Mesenchymal stem cell (in vitro differentiated cells and primary cell): ENCODE data around the gene OR6B1.
A peak's percentile ranks its signal among the peaks of the same experiment; 100 is the strongest.

Source experiments
- DNase-seq: peaks from one replicate; pipeline ENCODE4 v3.0.0-alpha.2; 2013
- H2AFZ ChIP-seq: one replicate; pipeline ENCODE4 v1.6.1; 2013; ENCODE audit warnings: low read depth, mild to moderate bottlenecking, control low read depth, inconsistent platforms, low read length, moderate library complexity
- H2AK5ac ChIP-seq: 2 replicates; pipeline ENCODE4 v1.6.1; 2013; ENCODE audit warnings: low read length, moderate library complexity, mild to moderate bottlenecking, inconsistent platforms; ENCODE audit not compliant: severe bottlenecking
- H2BK120ac ChIP-seq: one replicate; pipeline ENCODE4 v1.6.1; 2013; ENCODE audit warnings: low read depth, mild to moderate bottlenecking, inconsistent platforms, low read length, moderate library complexity
- H2BK12ac ChIP-seq, 2 experiments: one replicate each; pipeline ENCODE4 v1.6.1; 2013; ENCODE audit warnings: inconsistent platforms in 2 of 2, low read length in 2 of 2, mild to moderate bottlenecking in 2 of 2, moderate library complexity in 2 of 2, control low read depth in 1 of 2
- H2BK15ac ChIP-seq: one replicate; pipeline ENCODE4 v1.6.1; 2013; ENCODE audit warnings: mild to moderate bottlenecking, low read depth, inconsistent platforms; ENCODE audit not compliant: poor library complexity, severe bottlenecking
- H2BK5ac ChIP-seq: 2 replicates; pipeline ENCODE4 v1.6.1; 2013; ENCODE audit warnings: low read depth, mild to moderate bottlenecking, low read length, control low read depth, inconsistent platforms; ENCODE audit not compliant: poor library complexity, severe bottlenecking
- H3K14ac ChIP-seq, 2 experiments: one replicate each; pipeline ENCODE4 v1.6.1; 2013; ENCODE audit warnings: inconsistent platforms in 2 of 2, low read length in 2 of 2, control low read depth in 1 of 2, mild to moderate bottlenecking in 1 of 2, moderate library complexity in 1 of 2
- H3K18ac ChIP-seq, 2 experiments: one replicate each; pipeline ENCODE4 v1.6.1; 2013; ENCODE audit warnings: inconsistent platforms in 2 of 2, low read length in 2 of 2, control low read depth in 1 of 2, low read depth in 1 of 2, mild to moderate bottlenecking in 1 of 2
- H3K23ac ChIP-seq, 2 experiments: one replicate each; pipeline ENCODE4 v1.6.1; 2013; ENCODE audit warnings: inconsistent platforms in 2 of 2, low read length in 2 of 2, mild to moderate bottlenecking in 2 of 2, moderate library complexity in 2 of 2, control low read depth in 1 of 2
- H3K27ac ChIP-seq: 2 replicates; pipeline ENCODE4 v1.5.1; 2013; ENCODE audit warnings: mild to moderate bottlenecking, moderate library complexity, low read length, control low read depth, inconsistent platforms; ENCODE audit not compliant: poor library complexity, severe bottlenecking
- H3K27me3 ChIP-seq, 2 experiments: 2 replicates each; pipeline versions ENCODE4 v1.6.1 to v1.7.0; 2013; ENCODE audit warnings: low read length in 2 of 2, mild to moderate bottlenecking in 2 of 2, moderate library complexity in 2 of 2, control low read depth in 1 of 2, inconsistent platforms in 1 of 2; ENCODE audit not compliant: control insufficient read depth in 1 of 2, insufficient read depth in 1 of 2
- H3K36me3 ChIP-seq, 2 experiments: 2 replicates each; pipeline versions ENCODE4 v1.6.1 to v1.7.0; 2013; ENCODE audit warnings: low read length in 2 of 2, control low read depth in 1 of 2, inconsistent platforms in 1 of 2, low read depth in 1 of 2, mild to moderate bottlenecking in 1 of 2; ENCODE audit not compliant: insufficient read depth in 2 of 2, control insufficient read depth in 1 of 2
- H3K4ac ChIP-seq, 2 experiments: one replicate each; pipeline ENCODE4 v1.6.1; 2013; ENCODE audit warnings: inconsistent platforms in 2 of 2, low read length in 2 of 2, mild to moderate bottlenecking in 2 of 2, moderate library complexity in 2 of 2, control low read depth in 1 of 2, low read depth in 1 of 2
- H3K4me1 ChIP-seq: 2 replicates; pipeline ENCODE4 v1.6.1; 2013; ENCODE audit warnings: low read depth, low read length, control low read depth; ENCODE audit not compliant: control insufficient read depth, insufficient read depth
- H3K4me2 ChIP-seq: 2 replicates; pipeline ENCODE4 v1.6.1; 2013; ENCODE audit warnings: low read length, mild to moderate bottlenecking, inconsistent platforms; ENCODE audit not compliant: poor library complexity, severe bottlenecking
- H3K4me3 ChIP-seq, 2 experiments: 2 replicates each; pipeline versions ENCODE4 v1.5.1 to v1.7.0; 2013; ENCODE audit warnings: low read length in 2 of 2, mild to moderate bottlenecking in 2 of 2, control low read depth in 1 of 2, low read depth in 1 of 2; ENCODE audit not compliant: insufficient read depth in 1 of 2
- H3K79me1 ChIP-seq: replicated peaks from 2 replicates; pipeline ENCODE4 v1.6.1; 2013; ENCODE audit warnings: mild to moderate bottlenecking, control low read depth, low read length, inconsistent platforms; ENCODE audit not compliant: poor library complexity, severe bottlenecking
- H3K9ac ChIP-seq: 2 replicates; pipeline ENCODE4 v1.7.0; 2013; ENCODE audit warnings: mild to moderate bottlenecking, low read length, moderate library complexity
- H3K9me3 ChIP-seq: 2 replicates; pipeline ENCODE4 v1.7.0; 2013; ENCODE audit warnings: mild to moderate bottlenecking, low read length; ENCODE audit not compliant: control insufficient read depth
- H4K8ac ChIP-seq: one replicate; pipeline ENCODE4 v1.6.1; 2013; ENCODE audit warnings: inconsistent platforms, mild to moderate bottlenecking, low read length, moderate library complexity
- H4K91ac ChIP-seq: one replicate; pipeline ENCODE4 v1.6.1; 2013; ENCODE audit warnings: mild to moderate bottlenecking, low read length, inconsistent platforms
- WGBS: methylation state at CpG from one replicate; pipeline ENCODE4 v1.1.7; 2013; ENCODE audit warnings: mixed read lengths; 5-methylcytosine and 5-hydroxymethylcytosine counted together

OR6B1 gene

DNA sequence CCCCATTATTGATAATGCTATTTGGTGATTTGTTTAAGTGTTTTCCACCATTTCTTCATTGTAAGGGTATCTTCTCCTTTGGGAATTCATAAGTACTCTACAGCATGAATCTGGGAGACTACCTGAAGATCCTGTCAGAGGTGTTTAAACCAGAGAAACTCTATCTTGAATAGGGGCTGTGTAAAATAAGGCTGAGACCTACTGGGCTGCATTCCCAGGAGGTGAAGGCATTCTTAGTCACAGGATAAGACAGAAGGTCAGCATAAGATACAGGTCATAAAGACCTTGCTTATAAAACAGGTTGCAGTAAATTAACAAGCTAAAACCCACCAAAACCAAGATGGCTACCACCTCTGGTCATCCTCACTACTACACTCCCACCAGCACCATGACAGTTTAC is 35.3 kb downstream of the OR6B1 start:
- Histone ChIP-seq H3K9me3 (no peaks in the 10 kb centered on the region), H3K14ac (no peak overlapping the region), H2BK12ac (no peak overlapping the region), H3K4me1 (no peaks in the 10 kb centered on the region), H3K79me1 (no peaks in the 10 kb centered on the region), H3K4ac (no peak overlapping the region), H3K36me3 (no peaks in the 10 kb centered on the region), H2AFZ (no peak overlapping the region), H3K27me3 (no peaks in the 10 kb centered on the region), H2AK5ac (no peak overlapping the region), H2BK5ac (no peak overlapping the region), H3K4me2 (no peak overlapping the region), H2BK15ac (no peak overlapping the region), H4K91ac (no peak overlapping the region), H3K9ac (no peak overlapping the region), H3K18ac (no peak overlapping the region), H3K23ac (no peak overlapping the region), H4K8ac (no peak overlapping the region), H3K27ac (no peak overlapping the region), H2BK120ac (no peak overlapping the region), H3K4me3 (no peak overlapping the region)
- DNase-seq, result no peak

DNA sequence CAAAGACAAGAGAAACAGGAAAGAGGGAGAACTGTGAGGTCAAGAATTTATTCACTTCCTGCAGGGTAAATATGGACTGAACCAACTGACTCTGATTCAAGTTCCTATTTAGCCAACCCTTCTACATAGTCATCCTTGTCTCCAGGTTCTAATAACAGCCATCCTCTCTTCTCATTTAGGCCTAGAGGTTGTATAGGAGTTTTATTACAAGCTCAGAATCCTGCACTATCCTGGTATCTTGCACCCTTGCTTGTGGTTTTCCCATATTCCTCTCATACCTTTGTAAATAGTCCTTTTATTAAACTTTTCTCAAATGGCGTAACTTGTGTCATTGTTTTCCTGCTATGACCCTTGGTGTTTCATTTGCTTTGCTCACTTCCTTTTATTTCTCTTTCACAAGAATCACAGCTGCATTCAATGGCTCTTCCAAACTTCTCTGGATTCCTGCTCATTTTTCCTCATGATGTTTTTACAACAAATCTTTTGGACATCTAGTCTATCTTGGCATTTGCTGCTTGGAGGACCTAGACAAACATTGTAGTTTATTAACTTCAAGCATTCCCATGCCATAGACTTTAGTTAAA is 36.3 kb downstream of the OR6B1 start:
- Histone ChIP-seq H3K9me3 (no peaks in the 10 kb centered on the region), H3K14ac (no peak overlapping the region), H2BK12ac (no peak overlapping the region), H3K23ac (no peak overlapping the region), H3K27ac (no peak overlapping the region), H4K8ac (no peak overlapping the region), H2BK120ac (no peak overlapping the region), H3K4me3 (no peak overlapping the region), H2AFZ (no peak overlapping the region), H2BK15ac (no peak overlapping the region), H2AK5ac (no peak overlapping the region), H3K18ac (no peak overlapping the region), H2BK5ac (no peak overlapping the region), H3K4me2 (no peak overlapping the region), H4K91ac (no peak overlapping the region), H3K79me1 (no peaks in the 10 kb centered on the region), H3K4me1 (no peaks in the 10 kb centered on the region), H3K9ac (no peak overlapping the region), H3K36me3 (no peaks in the 10 kb centered on the region), H3K27me3 (no peaks in the 10 kb centered on the region), H3K4ac (no peak overlapping the region)
- 44% methylated on average over 1 of the region's 1 CpG for WGBS
- DNase-seq, result no peak

DNA sequence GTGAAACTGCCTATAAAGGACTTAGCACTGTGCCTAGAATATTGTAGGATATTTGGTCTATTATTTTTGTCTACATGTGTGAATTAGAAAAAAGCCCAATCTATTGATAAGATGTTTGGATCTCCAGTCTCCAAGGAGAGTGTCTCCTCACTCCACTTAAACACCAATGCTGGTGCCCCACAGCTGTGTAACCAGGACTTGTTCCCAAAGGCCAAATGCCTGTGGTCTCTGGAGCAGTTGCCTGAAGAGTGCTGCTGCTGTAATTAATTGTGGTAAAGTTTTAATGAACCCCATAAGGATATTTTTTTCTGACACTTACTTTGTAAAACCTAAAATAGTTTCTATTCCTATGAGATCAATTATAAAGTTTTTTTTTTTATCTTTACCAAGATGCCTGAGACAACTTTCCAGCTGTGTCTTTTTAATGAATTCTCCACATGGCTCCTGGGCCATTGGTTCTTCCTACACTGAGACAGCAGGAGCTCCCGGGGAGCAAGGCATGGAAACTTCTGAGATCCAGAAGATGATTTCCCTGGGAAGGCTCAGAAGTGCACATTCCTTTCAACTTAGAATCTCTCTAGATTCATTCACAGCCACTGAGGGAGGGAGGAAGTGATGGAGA is 37.4 kb downstream of the OR6B1 start:
- no peaks in the 10 kb centered on the region for H3K4me1 ChIP-seq

GRCh38 chr7:144038887-144039286 is 38.8 kb downstream of the OR6B1 start:
- Histone ChIP-seq H3K79me1 (no peaks in the 10 kb centered on the region), H3K14ac (no peak overlapping the region), H4K91ac (no peak overlapping the region), H3K9ac (no peak overlapping the region), H2AFZ (no peak overlapping the region), H3K9me3 (no peaks in the 10 kb centered on the region), H2BK12ac (no peak overlapping the region), H2BK120ac (no peak overlapping the region), H3K27me3 (no peaks in the 10 kb centered on the region), H4K8ac (no peak overlapping the region), H2BK15ac (no peak overlapping the region), H3K4me2 (no peak overlapping the region), H3K23ac (no peak overlapping the region), H3K36me3 (no peaks in the 10 kb centered on the region), H3K4ac (no peak overlapping the region), H3K27ac (no peak overlapping the region), H3K4me1 (no peaks in the 10 kb centered on the region), H3K18ac (no peak overlapping the region), H3K4me3 (no peak overlapping the region), H2BK5ac (no peak overlapping the region), H2AK5ac (no peak overlapping the region)
- peak; percentile 33 for DNase-seq
- WGBS, result 60% methylated on average over 1 of the region's 4 CpGs

More for the DNA sequence above, 37.4 kb downstream of the OR6B1 start:
- no peaks in the 10 kb centered on the region for H3K9me3 ChIP-seq
- H2AFZ ChIP-seq, result no peak overlapping the region
- no peak overlapping the region for H2AK5ac ChIP-seq
- H3K27me3 ChIP-seq, result no peaks in the 10 kb centered on the region
- DNase-seq, result no peak
- no peaks in the 10 kb centered on the region for H3K36me3 ChIP-seq
- H3K27ac ChIP-seq, result no peak overlapping the region
- no peak overlapping the region for H4K8ac ChIP-seq
- H3K79me1 ChIP-seq, result no peaks in the 10 kb centered on the region
- no peak overlapping the region for H2BK15ac ChIP-seq
- no peak overlapping the region for H3K4ac ChIP-seq
- H2BK5ac ChIP-seq, result no peak overlapping the region
- no peak overlapping the region for H4K91ac ChIP-seq
- H2BK120ac ChIP-seq, result no peak overlapping the region
- H3K18ac ChIP-seq, result no peak overlapping the region
- no peak overlapping the region for H3K14ac ChIP-seq
- 50% methylated on average over 1 of the region's 1 CpG for WGBS
- H3K4me2 ChIP-seq, result no peak overlapping the region
- no peak overlapping the region for H3K9ac ChIP-seq
- no peak overlapping the region for H3K23ac ChIP-seq
- no peak overlapping the region for H2BK12ac ChIP-seq
- no peak overlapping the region for H3K4me3 ChIP-seq
